HG03460 (cell line): ENCODE results near the gene PHACTR2.

Experiments used
- ATAC-seq: cut with Tn5 transposase; IDR thresholded peaks from one replicate; pipeline ENCODE4 v1.9.1; 2021; ENCODE audit not compliant: unreplicated experiment

PHACTR2 gene

GRCh38 chr6:143696664-143697000, 18.9 kb downstream of the PHACTR2 start:
- ATAC-seq, result no peak

- no peak for ATAC-seq
These were observed 19.5 kb downstream of the PHACTR2 start for GRCh38 chr6:143697076-143697800.

GRCh38 chr6:143698329-143698728, 20.6 kb downstream of the PHACTR2 start:
- ATAC-seq, result no peak

- no peak for ATAC-seq
These were observed 21.1 kb downstream of the PHACTR2 start for GRCh38 chr6:143698759-143699429.

GRCh38 chr6:143699430-143699825, 21.7 kb downstream of the PHACTR2 start:
- no peak for ATAC-seq

GRCh38 chr6:143700684-143701348, 23.1 kb downstream of the PHACTR2 start:
- ATAC-seq, result no peak

GRCh38 chr6:143701349-143702234, 23.8 kb downstream of the PHACTR2 start:
- ATAC-seq, result no peak

- no peak for ATAC-seq
These were observed 27.8 kb downstream of the PHACTR2 start for GRCh38 chr6:143705569-143705968.

GRCh38 chr6:143707697-143708096, 29.9 kb downstream of the PHACTR2 start:
- no peak for ATAC-seq

- no peak for ATAC-seq
These were observed 31.1 kb downstream of the PHACTR2 start for GRCh38 chr6:143708889-143709288.

- no peak for ATAC-seq
These were observed 33.9 kb downstream of the PHACTR2 start for GRCh38 chr6:143711714-143712113.

GRCh38 chr6:143718472-143718871, 40.7 kb downstream of the PHACTR2 start:
- ATAC-seq, result no peak

GRCh38 chr6:143721642-143722041, 43.9 kb downstream of the PHACTR2 start:
- ATAC-seq, result no peak

GRCh38 chr6:143724876-143725275, 47.1 kb downstream of the PHACTR2 start:
- ATAC-seq, result no peak

GRCh38 chr6:143726015-143726647, 48.4 kb downstream of the PHACTR2 start:
- no peak for ATAC-seq

- ATAC-seq, result no peak
These were observed 49.3 kb downstream of the PHACTR2 start for GRCh38 chr6:143727035-143727434.

- ATAC-seq, result no peak
These were observed 54.0 kb downstream of the PHACTR2 start for GRCh38 chr6:143731789-143732188.

GRCh38 chr6:143732536-143732935, 54.8 kb downstream of the PHACTR2 start:
- ATAC-seq, result no peak

GRCh38 chr6:143733510-143733909, 55.7 kb downstream of the PHACTR2 start:
- no peak for ATAC-seq

- no peak for ATAC-seq
These were observed 56.9 kb downstream of the PHACTR2 start for GRCh38 chr6:143734641-143735063.
